Stomach (tissue), 9 donors: ENCODE results near the gene CASR. TPM values are rescaled to one million over a fixed set of nuclear protein-coding genes. Genes with fewer than 3 reads are reported as not detected.
A peak's percentile ranks its signal among the peaks of the same experiment; 100 is the strongest.

Experiments used
- DNase-seq, 2 donors: peaks; one replicate each; pipeline versions ENCODE4 v3.0.0 to v3.0.0-alpha.2; 2013 to 2019
- H3K27ac ChIP-seq, 5 donors: fragments of 200-600 bp in 4 of 5; sonication (generic) in 4 of 5; one replicate each; pipeline ENCODE4 v1.5.1; 2013 to 2019; ENCODE audit warnings: mild to moderate bottlenecking in 1 of 5, moderate library complexity in 1 of 5
- H3K27me3 ChIP-seq, 3 donors: fragments of 200-600 bp; sonication (generic); one replicate each; pipeline ENCODE4 v1.5.1; 2017 to 2019; ENCODE audit warnings: mixed run types in 1 of 3
- H3K36me3 ChIP-seq, 4 donors: fragments of 200-600 bp; sonication (generic); 1 replicate in 3 of 4; 2 replicates in 1 of 4; pipeline ENCODE4 v1.5.1; 2016 to 2019
- H3K4me1 ChIP-seq, 4 donors: fragments of 200-600 bp; sonication (generic); one replicate each; pipeline ENCODE4 v1.5.1; 2016 to 2019
- H3K4me3 ChIP-seq, 4 donors: fragments of 200-600 bp; sonication (generic) in 3 of 4; one replicate each; pipeline ENCODE4 v1.5.1; 2016 to 2019; ENCODE audit warnings: mild to moderate bottlenecking in 1 of 4
- H3K9me3 ChIP-seq, 4 donors: fragments of 200-600 bp; sonication (generic); one replicate each; pipeline ENCODE4 v1.5.1; 2016 to 2019
- EP300 ChIP-seq: sonication (generic); formaldehyde crosslinking; IDR thresholded peaks from one replicate; pipeline ENCODE4 v1.6.1; 2017; ENCODE audit warnings: antibody characterized with exemption
- POLR2A ChIP-seq, 4 donors: fragments of 450-650 bp; IDR thresholded peaks; one replicate each; pipeline ENCODE4 v1.6.1; 2016; ENCODE audit warnings: antibody characterized with exemption in 4 of 4, control low read depth in 2 of 4, mild to moderate bottlenecking in 1 of 4, moderate library complexity in 1 of 4
- POLR2AphosphoS5 ChIP-seq, 3 donors: sonication (generic); formaldehyde crosslinking; IDR thresholded peaks; one replicate each; pipeline ENCODE4 v1.6.1; 2016; ENCODE audit warnings: antibody characterized with exemption in 3 of 3
- WGBS, 5 donors: extraction: QIAGEN DNeasy Blood & Tissue Kit in 3 of 5; methylation state at CpG; one replicate each; pipeline versions ENCODE4 v1.1.5 to v1.1.7; 2013 to 2018; 5-methylcytosine and 5-hydroxymethylcytosine counted together
- intact Hi-C: fragments of 100-400 bp; cut with DNase I; formaldehyde crosslinking; loops from one replicate; pipeline ENCODE4 v1.15.1; 2023; ENCODE audit warnings: low total_unique reads
- polyA plus RNA-seq, 3 donors: library from polyadenylated mRNA; stranded (reverse); fragments of 200-250 nt; gene quantifications; one replicate each; pipeline ENCODE4 v1.2.3, GENCODE V29; 2013
- total RNA-seq, 5 donors: library from RNA; depleted of rRNA; stranded (reverse); fragments of >200 nt; gene quantifications; one replicate each; pipeline versions ENCODE4 v1.1.0 to v1.2.3, GENCODE V29; 2014 to 2016
- TF ChIP-seq, protein P1 (sequence below), 7 experiments: fragments of 450-650 bp in 4 of 7; fragments of 200-600 bp in 3 of 7; sonication (generic) in 3 of 7; IDR thresholded peaks; one replicate each; pipeline ENCODE4 v1.5.1; 2016 to 2019; ENCODE audit warnings: antibody characterized with exemption in 7 of 7, control low read depth in 2 of 7, mild to moderate bottlenecking in 1 of 7
- donor health status: healthy with polysubstance abuse.
- donor health status: Bipolar disorder and iron deficiency.
- donor health status: healthy.

Gene CASR
- total and polyA plus RNA-seq, 8 donors, result 0.03 to 3.0 (median 0.43) TPM; not detected in 4

- Histone ChIP-seq H3K27ac (no peak overlapping the region), H3K36me3 (no peaks in the 10 kb centered on the region), H3K9me3 (no peaks in the 10 kb centered on the region), H3K4me1 (peaks cover 0 to 13% (median 3%) of the 10 kb centered on the region in 4 donors), H3K4me3 (no peak overlapping the region), H3K27me3 (no peaks in the 10 kb centered on the region)
- no peak for TF ChIP-seq POLR2AphosphoS5 (IDR thresholded peaks at IDR 0.05)
- TF ChIP-seq, protein P1, sequence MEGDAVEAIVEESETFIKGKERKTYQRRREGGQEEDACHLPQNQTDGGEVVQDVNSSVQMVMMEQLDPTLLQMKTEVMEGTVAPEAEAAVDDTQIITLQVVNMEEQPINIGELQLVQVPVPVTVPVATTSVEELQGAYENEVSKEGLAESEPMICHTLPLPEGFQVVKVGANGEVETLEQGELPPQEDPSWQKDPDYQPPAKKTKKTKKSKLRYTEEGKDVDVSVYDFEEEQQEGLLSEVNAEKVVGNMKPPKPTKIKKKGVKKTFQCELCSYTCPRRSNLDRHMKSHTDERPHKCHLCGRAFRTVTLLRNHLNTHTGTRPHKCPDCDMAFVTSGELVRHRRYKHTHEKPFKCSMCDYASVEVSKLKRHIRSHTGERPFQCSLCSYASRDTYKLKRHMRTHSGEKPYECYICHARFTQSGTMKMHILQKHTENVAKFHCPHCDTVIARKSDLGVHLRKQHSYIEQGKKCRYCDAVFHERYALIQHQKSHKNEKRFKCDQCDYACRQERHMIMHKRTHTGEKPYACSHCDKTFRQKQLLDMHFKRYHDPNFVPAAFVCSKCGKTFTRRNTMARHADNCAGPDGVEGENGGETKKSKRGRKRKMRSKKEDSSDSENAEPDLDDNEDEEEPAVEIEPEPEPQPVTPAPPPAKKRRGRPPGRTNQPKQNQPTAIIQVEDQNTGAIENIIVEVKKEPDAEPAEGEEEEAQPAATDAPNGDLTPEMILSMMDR (IDR thresholded peaks at IDR 0.05), result no peak
- no peak for TF ChIP-seq EP300
- TF ChIP-seq POLR2A (IDR thresholded peaks at IDR 0.05), result no peak
- 75 to 82% (median 77%) methylated on average over 4 of the region's 4 CpGs for whole genome bisulfite sequencing, 5 donors
- no peak for DNase-seq
- intact Hi-C loops, result no loop called here
Measured at GRCh38 chr3:122307094-122307687, 123.7 kb downstream of the CASR start.

GRCh38 chr3:122307976-122308375 lies 124.5 kb downstream of the CASR start:
- no peak overlapping the region for H3K4me3 ChIP-seq
- H3K27ac ChIP-seq, result no peak overlapping the region
- H3K27me3 ChIP-seq, result no peaks in the 10 kb centered on the region
- no peak for DNase-seq
- TF ChIP-seq, protein P1 (IDR thresholded peaks at IDR 0.05), result no peak
- TF ChIP-seq POLR2AphosphoS5 (IDR thresholded peaks at IDR 0.05) (no peak), EP300 (no peak), POLR2A (IDR thresholded peaks at IDR 0.05) (no peak)
- H3K4me1 ChIP-seq, result peaks cover 0 to 13% (median 3%) of the 10 kb centered on the region in 4 donors
- no peaks in the 10 kb centered on the region for H3K9me3 ChIP-seq
- intact Hi-C loops, result no loop called here
- H3K36me3 ChIP-seq, result no peaks in the 10 kb centered on the region

GRCh38 chr3:122310361-122310760 lies 126.9 kb downstream of the CASR start:
- Histone ChIP-seq H3K36me3 (no peaks in the 10 kb centered on the region), H3K4me1 (peaks cover 0 to 13% (median 3%) of the 10 kb centered on the region in 4 donors), H3K9me3 (no peaks in the 10 kb centered on the region), H3K4me3 (no peak overlapping the region), H3K27me3 (no peaks in the 10 kb centered on the region), H3K27ac (no peak overlapping the region)
- 3 to 30% (median 17%) methylated on average over 1 of the region's 1 CpG for WGBS, 5 donors
- peak in 1 of 2 donors; percentile 67 for DNase-seq
- no peak for TF ChIP-seq POLR2A (IDR thresholded peaks at IDR 0.05)
- no peak for TF ChIP-seq EP300
- TF ChIP-seq, protein P1 (IDR thresholded peaks at IDR 0.05), result no peak
- TF ChIP-seq POLR2AphosphoS5 (IDR thresholded peaks at IDR 0.05), result no peak
- intact Hi-C loops, result no loop called here

- TF ChIP-seq EP300 (no peak), POLR2AphosphoS5 (IDR thresholded peaks at IDR 0.05) (no peak), POLR2A (IDR thresholded peaks at IDR 0.05) (no peak)
- TF ChIP-seq, protein P1 (IDR thresholded peaks at IDR 0.05), result no peak
- Histone ChIP-seq H3K4me1 (no peaks in the 10 kb centered on the region), H3K9me3 (no peaks in the 10 kb centered on the region), H3K27ac (no peak overlapping the region), H3K27me3 (peaks cover 0 to 5% (median 0%) of the 10 kb centered on the region in 3 donors), H3K4me3 (no peak overlapping the region), H3K36me3 (no peaks in the 10 kb centered on the region)
- no peak for DNase-seq
- intact Hi-C loops, result no loop called here
Measured at GRCh38 chr3:122312826-122313225, 129.4 kb downstream of the CASR start.
